Measurements from ENCODE around the gene TMEM109.

Gene TMEM109

DNA sequence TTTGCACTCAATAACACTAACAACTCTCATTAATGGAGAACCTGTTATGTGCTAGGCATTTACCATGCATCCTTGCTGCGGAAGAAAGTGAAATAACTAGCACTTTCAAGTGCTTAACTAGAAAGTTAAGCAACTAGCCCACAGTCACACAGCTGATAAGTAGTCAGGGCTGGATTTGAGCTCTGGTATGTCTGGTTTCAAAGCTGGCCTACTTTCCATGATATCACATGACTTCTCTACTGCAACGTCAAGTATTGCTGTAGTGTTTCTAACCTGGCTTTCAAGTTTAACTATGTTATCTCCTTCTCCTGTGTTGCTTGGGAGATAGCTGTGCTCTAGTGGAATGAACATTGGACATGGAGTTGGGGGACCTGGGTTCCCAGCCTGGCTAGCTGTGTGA is 25.9 kb downstream of the TMEM109 start:
- Histone ChIP-seq H2BK12ac (ENCODE audit: low read length) (no peak overlapping the region), H2BK120ac (ENCODE audit: low read depth, low read length) (no peak overlapping the region), H3K23ac (ENCODE audit: low read depth, low read length, poor library complexity) (no peak overlapping the region), H4K91ac (ENCODE audit: low read depth, low read length, poor library complexity) (no peak overlapping the region), H3K36me3 (replicated peaks in 1 of 2; ENCODE audit: control insufficient read depth in 2 of 2, insufficient read depth in 2 of 2, low read length in 2 of 2) (peaks cover 12 to 28% of the 10 kb centered on the region in 2 donors), H3K4me2 (ENCODE audit: insufficient read depth, low read length, poor library complexity, severe bottlenecking) (no peak overlapping the region), H2BK5ac (ENCODE audit: low read length) (no peak overlapping the region), H3K27ac (replicated peaks; ENCODE audit: low read length) (no peak overlapping the region), H3K18ac (ENCODE audit: low read length) (no peak overlapping the region), H4K8ac (ENCODE audit: low read depth, low read length) (no peak overlapping the region), H3K14ac (ENCODE audit: low read length) (no peak overlapping the region), H2AK5ac (ENCODE audit: low read depth, low read length) (no peak overlapping the region), H3K4me3 (ENCODE audit: low read length in 2 of 2) (no peak overlapping the region), H3K79me1 (ENCODE audit: low read depth, low read length) (no peaks in the 10 kb centered on the region), H3K9ac (ENCODE audit: low read depth, low read length, poor library complexity) (no peak overlapping the region), H3K4me1 (ENCODE audit: control insufficient read depth in 2 of 2, insufficient read depth in 1 of 2, low read depth in 1 of 2, low read length in 2 of 2) (peaks cover 0 to 3% of the 10 kb centered on the region in 2 donors), H3K9me3 (replicated peaks in 1 of 2; ENCODE audit: control insufficient read depth in 2 of 2, insufficient read depth in 1 of 2, low read depth in 1 of 2, low read length in 2 of 2) (no peaks in the 10 kb centered on the region), H2AFZ (ENCODE audit: low read length) (no peak overlapping the region), H3K27me3 (ENCODE audit: control insufficient read depth in 3 of 3, insufficient read depth in 3 of 3, low read depth in 1 of 3, low read length in 3 of 3) (no peaks in the 10 kb centered on the region), H2BK15ac (ENCODE audit: low read length) (no peak overlapping the region), H3K4ac (ENCODE audit: low read length) (no peak overlapping the region)
- no CpG with 5 or more reads among the region's 2 CpGs for WGBS, 2 donors (ENCODE audit: extremely low coverage in 2 of 2, insufficient read length in 2 of 2, insufficient replicate concordance in 1 of 2)
- no peak for DNase-seq (ENCODE audit: low spot score)

DNA sequence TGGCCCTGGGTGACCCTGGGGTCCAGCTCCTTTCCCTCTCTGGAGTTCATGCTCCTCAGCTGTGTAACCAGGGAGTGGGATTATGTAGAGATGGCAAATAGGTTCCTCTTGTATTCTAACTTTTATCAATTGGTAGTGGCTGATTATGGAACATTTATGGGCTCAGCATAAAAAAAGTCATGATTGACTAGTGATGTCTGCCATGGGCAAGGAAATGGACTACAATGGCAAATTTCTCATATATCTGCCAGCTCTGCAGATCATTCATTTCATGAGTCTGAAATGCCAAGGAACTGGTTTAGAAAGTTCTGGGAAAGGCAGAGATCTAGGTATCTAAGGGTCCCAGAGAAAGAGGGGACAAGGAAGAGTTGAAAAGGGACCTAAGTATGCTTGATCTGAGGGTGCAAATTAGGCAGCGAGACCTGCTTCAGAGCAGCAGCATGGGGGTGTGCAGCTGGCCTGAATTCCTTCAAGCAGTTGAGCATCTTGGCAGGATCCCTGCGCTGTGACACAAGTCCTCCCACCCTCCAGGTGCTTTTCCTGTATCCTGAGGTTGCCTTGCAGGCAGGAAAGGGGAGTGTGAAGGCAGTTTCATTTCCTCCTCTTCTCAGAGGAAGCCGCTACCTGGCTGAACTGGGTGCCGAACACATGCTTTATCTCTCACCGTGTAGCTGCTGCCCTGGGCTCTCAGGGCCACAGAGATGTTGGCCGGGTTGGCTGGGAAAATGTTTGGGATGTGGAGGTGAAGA is 27.6 kb downstream of the TMEM109 start:
- DNase-seq (ENCODE audit: low spot score): no peak
- Histone ChIP-seq H4K8ac (ENCODE audit: low read depth, low read length) (no peak overlapping the region), H3K4ac (ENCODE audit: low read length) (no peak overlapping the region), H2AK5ac (ENCODE audit: low read depth, low read length) (peak overlapping the region; percentile 16), H3K4me3 (ENCODE audit: low read length in 2 of 2) (no peak overlapping the region), H3K36me3 (replicated peaks in 1 of 2; ENCODE audit: control insufficient read depth in 2 of 2, insufficient read depth in 2 of 2, low read length in 2 of 2) (peaks cover 3 to 11% of the 10 kb centered on the region in 2 donors), H4K91ac (ENCODE audit: low read depth, low read length, poor library complexity) (no peak overlapping the region), H3K4me2 (ENCODE audit: insufficient read depth, low read length, poor library complexity, severe bottlenecking) (no peak overlapping the region), H3K9me3 (replicated peaks in 1 of 2; ENCODE audit: control insufficient read depth in 2 of 2, insufficient read depth in 1 of 2, low read depth in 1 of 2, low read length in 2 of 2) (no peaks in the 10 kb centered on the region), H2BK5ac (ENCODE audit: low read length) (no peak overlapping the region), H3K27me3 (ENCODE audit: control insufficient read depth in 3 of 3, insufficient read depth in 3 of 3, low read depth in 1 of 3, low read length in 3 of 3) (no peaks in the 10 kb centered on the region), H3K4me1 (ENCODE audit: control insufficient read depth in 2 of 2, insufficient read depth in 1 of 2, low read depth in 1 of 2, low read length in 2 of 2) (peaks cover 1 to 3% of the 10 kb centered on the region in 2 donors), H2AFZ (ENCODE audit: low read length) (no peak overlapping the region), H2BK12ac (ENCODE audit: low read length) (no peak overlapping the region), H3K9ac (ENCODE audit: low read depth, low read length, poor library complexity) (no peak overlapping the region), H3K14ac (ENCODE audit: low read length) (no peak overlapping the region), H3K23ac (ENCODE audit: low read depth, low read length, poor library complexity) (peak overlapping the region; percentile 13), H2BK15ac (ENCODE audit: low read length) (no peak overlapping the region), H3K18ac (ENCODE audit: low read length) (no peak overlapping the region), H3K27ac (replicated peaks; ENCODE audit: low read length) (no peak overlapping the region), H3K79me1 (ENCODE audit: low read depth, low read length) (no peaks in the 10 kb centered on the region), H2BK120ac (ENCODE audit: low read depth, low read length) (no peak overlapping the region)
- WGBS, 2 donors (ENCODE audit: extremely low coverage in 2 of 2, insufficient read length in 2 of 2, insufficient replicate concordance in 1 of 2): no CpG with 5 or more reads among the region's 6 CpGs

DNA sequence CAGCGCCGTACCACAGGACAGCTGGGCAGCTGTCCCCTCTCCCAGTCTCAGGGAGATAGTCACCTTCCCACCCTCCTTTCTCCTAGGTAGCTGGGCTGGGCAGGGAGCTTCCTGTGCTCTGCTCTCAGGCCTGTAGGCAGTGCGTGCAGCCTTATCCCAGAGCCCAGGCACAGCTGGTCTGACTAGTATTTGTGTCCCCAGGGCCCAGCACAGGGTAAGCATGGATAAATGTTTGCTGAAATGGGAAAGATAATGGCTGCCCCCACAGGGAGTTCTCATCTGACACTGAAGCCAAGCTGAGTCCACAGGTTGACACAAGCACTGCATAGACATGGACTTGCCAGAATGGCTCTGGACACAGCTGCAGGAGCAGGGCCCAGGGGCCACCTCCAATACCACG is 28.3 kb downstream of the TMEM109 start:
- WGBS, 2 donors (ENCODE audit: extremely low coverage in 2 of 2, insufficient read length in 2 of 2, insufficient replicate concordance in 1 of 2): no CpG with 5 or more reads among the region's 4 CpGs
- Histone ChIP-seq H3K27me3 (ENCODE audit: control insufficient read depth in 3 of 3, insufficient read depth in 3 of 3, low read depth in 1 of 3, low read length in 3 of 3) (no peaks in the 10 kb centered on the region), H4K8ac (ENCODE audit: low read depth, low read length) (no peak overlapping the region), H2AK5ac (ENCODE audit: low read depth, low read length) (no peak overlapping the region), H3K4me3 (ENCODE audit: low read length in 2 of 2) (no peak overlapping the region), H2AFZ (ENCODE audit: low read length) (no peak overlapping the region), H3K27ac (replicated peaks; ENCODE audit: low read length) (no peak overlapping the region), H3K4me2 (ENCODE audit: insufficient read depth, low read length, poor library complexity, severe bottlenecking) (no peak overlapping the region), H2BK120ac (ENCODE audit: low read depth, low read length) (no peak overlapping the region), H2BK5ac (ENCODE audit: low read length) (no peak overlapping the region), H2BK12ac (ENCODE audit: low read length) (no peak overlapping the region), H2BK15ac (ENCODE audit: low read length) (no peak overlapping the region), H3K79me1 (ENCODE audit: low read depth, low read length) (no peaks in the 10 kb centered on the region), H3K9me3 (replicated peaks in 1 of 2; ENCODE audit: control insufficient read depth in 2 of 2, insufficient read depth in 1 of 2, low read depth in 1 of 2, low read length in 2 of 2) (no peaks in the 10 kb centered on the region), H3K23ac (ENCODE audit: low read depth, low read length, poor library complexity) (peak overlapping the region; percentile 13), H4K91ac (ENCODE audit: low read depth, low read length, poor library complexity) (no peak overlapping the region), H3K18ac (ENCODE audit: low read length) (peak overlapping the region; percentile 11), H3K4ac (ENCODE audit: low read length) (no peak overlapping the region), H3K4me1 (ENCODE audit: control insufficient read depth in 2 of 2, insufficient read depth in 1 of 2, low read depth in 1 of 2, low read length in 2 of 2) (peaks cover 3% of the 10 kb centered on the region in 2 donors), H3K9ac (ENCODE audit: low read depth, low read length, poor library complexity) (no peak overlapping the region), H3K36me3 (replicated peaks in 1 of 2; ENCODE audit: control insufficient read depth in 2 of 2, insufficient read depth in 2 of 2, low read length in 2 of 2) (peaks cover under 1 to 4% of the 10 kb centered on the region in 2 donors), H3K14ac (ENCODE audit: low read length) (no peak overlapping the region)
- DNase-seq (ENCODE audit: low spot score): no peak

GRCh38 chr11:60942970-60943565 is 29.1 kb downstream of the TMEM109 start:
- H3K4ac ChIP-seq (ENCODE audit: low read length): no peak overlapping the region
- no peak overlapping the region for H3K18ac ChIP-seq (ENCODE audit: low read length)
- no peak overlapping the region for H2AFZ ChIP-seq (ENCODE audit: low read length)
- H3K27ac ChIP-seq (replicated peaks; ENCODE audit: low read length): no peak overlapping the region
- DNase-seq (ENCODE audit: low spot score): no peak
- H2BK12ac ChIP-seq (ENCODE audit: low read length): no peak overlapping the region
- no peaks in the 10 kb centered on the region for H3K9me3 ChIP-seq (replicated peaks in 1 of 2; ENCODE audit: control insufficient read depth in 2 of 2, insufficient read depth in 1 of 2, low read depth in 1 of 2, low read length in 2 of 2)
- no CpG with 5 or more reads among the region's 9 CpGs for WGBS, 2 donors (ENCODE audit: extremely low coverage in 2 of 2, insufficient read length in 2 of 2, insufficient replicate concordance in 1 of 2)
- no peak overlapping the region for H3K4me3 ChIP-seq (ENCODE audit: low read length in 2 of 2)
- no peak overlapping the region for H2AK5ac ChIP-seq (ENCODE audit: low read depth, low read length)
- H2BK5ac ChIP-seq (ENCODE audit: low read length): no peak overlapping the region
- no peak overlapping the region for H2BK120ac ChIP-seq (ENCODE audit: low read depth, low read length)
- no peak overlapping the region for H3K9ac ChIP-seq (ENCODE audit: low read depth, low read length, poor library complexity)
- H3K79me1 ChIP-seq (ENCODE audit: low read depth, low read length): no peaks in the 10 kb centered on the region
- no peak overlapping the region for H4K91ac ChIP-seq (ENCODE audit: low read depth, low read length, poor library complexity)
- H3K23ac ChIP-seq (ENCODE audit: low read depth, low read length, poor library complexity): no peak overlapping the region
- H4K8ac ChIP-seq (ENCODE audit: low read depth, low read length): no peak overlapping the region
- H3K4me1 ChIP-seq (ENCODE audit: control insufficient read depth in 2 of 2, insufficient read depth in 1 of 2, low read depth in 1 of 2, low read length in 2 of 2): peaks cover 8 to 10% of the 10 kb centered on the region in 2 donors
- no peaks in the 10 kb centered on the region for H3K36me3 ChIP-seq (replicated peaks in 1 of 2; ENCODE audit: control insufficient read depth in 2 of 2, insufficient read depth in 2 of 2, low read length in 2 of 2)
- no peak overlapping the region for H3K14ac ChIP-seq (ENCODE audit: low read length)
- no peak overlapping the region for H3K4me2 ChIP-seq (ENCODE audit: insufficient read depth, low read length, poor library complexity, severe bottlenecking)
- H3K27me3 ChIP-seq (ENCODE audit: control insufficient read depth in 3 of 3, insufficient read depth in 3 of 3, low read depth in 1 of 3, low read length in 3 of 3): no peaks in the 10 kb centered on the region
- no peak overlapping the region for H2BK15ac ChIP-seq (ENCODE audit: low read length)

All from neuronal stem cell (in vitro differentiated cells).